Activated CD4-positive, alpha-beta T cell treated with anti-CD3 and anti-CD28 coated beads, Interleukin-10, Interleukin-2, amounts not matched to agents 100 ng/mL and 50 ng/mL, durations not matched to agents 16 hours and 8 hours (primary cell): Measurements from ENCODE around the gene KRTAP5-2.
"Not testable (repeated sequence)": the region's sequence is repeated elsewhere in the genome, so short reads cannot be mapped to it uniquely, and the experiment has no call there.

Experiments used
- DNase-seq: peaks from one replicate; pipeline ENCODE4 v3.0.0-alpha.2; 2020

The KRTAP5-2 gene

DNA sequence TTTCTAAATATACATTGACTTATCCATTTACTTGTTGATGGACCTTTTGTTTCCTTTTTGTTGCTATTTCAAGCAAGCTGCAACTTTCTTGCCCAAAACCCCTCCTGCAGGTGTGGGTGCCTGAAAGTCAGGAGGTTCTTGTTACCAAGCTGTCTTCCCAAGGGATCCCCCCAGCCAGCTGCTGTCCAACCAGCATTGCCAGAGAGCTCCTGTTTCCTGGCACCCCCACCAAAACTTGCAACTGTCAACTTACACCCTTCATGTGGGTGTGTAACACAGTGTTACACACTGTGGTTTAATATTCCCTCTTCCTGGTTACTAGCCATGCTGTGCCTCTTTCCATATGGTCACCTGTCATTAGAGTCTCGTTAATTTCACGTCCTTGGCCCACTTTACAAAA, 11.4 kb downstream of the KRTAP5-2 start:
- no peak for DNase-seq

GRCh38 chr11:1584661-1585370, 13.3 kb downstream of the KRTAP5-2 start, which contains the start of gene KRTAP5-1:
Gene KRTAP5-1, minus strand, starts transcription at chr11:1585283. Its CDS starts 34 bp downstream, at chr11:1585249.
- DNase-seq = not testable (repeated sequence)

DNA sequence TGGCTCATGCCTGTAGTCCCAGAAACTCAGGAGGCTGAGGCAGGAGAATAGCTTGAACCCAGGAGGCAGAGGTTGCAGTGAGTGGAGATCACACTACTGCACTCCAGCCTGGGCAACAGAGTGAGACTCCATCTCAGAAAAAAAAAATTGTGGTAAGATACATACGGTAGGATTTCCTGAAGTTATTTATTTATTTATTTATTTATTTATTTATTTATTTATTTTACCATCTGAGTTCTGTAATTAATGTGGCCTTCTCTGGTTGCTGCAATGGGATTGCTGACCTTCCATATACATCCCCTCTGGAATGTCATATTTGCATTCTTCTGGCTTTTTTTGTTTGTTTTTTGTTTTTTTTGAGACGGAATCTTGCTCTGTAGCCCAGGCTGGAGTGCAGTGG, 15.2 kb downstream of the KRTAP5-2 start:
- DNase-seq = not testable (repeated sequence)

DNA sequence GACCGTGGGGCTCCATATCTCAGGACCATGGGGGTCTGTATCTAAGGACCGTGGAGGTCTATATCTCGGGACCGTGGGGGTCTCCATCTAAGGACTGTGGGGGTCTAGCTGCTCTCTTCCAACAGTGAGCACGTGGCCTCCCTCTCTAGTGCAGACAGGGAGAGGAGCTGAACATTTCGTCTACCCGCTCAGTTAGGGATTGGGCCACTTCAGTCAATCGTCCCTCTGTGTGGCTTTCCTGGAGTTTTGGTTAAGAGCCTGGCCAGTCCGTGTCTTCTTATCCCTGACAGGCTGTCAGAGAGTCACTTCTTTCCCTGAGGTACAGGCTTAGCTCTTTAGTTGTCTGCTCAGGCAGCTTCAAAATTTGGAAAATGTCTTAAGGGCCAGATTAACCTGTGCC, 16.1 kb downstream of the KRTAP5-2 start:
- DNase-seq = no peak

DNA sequence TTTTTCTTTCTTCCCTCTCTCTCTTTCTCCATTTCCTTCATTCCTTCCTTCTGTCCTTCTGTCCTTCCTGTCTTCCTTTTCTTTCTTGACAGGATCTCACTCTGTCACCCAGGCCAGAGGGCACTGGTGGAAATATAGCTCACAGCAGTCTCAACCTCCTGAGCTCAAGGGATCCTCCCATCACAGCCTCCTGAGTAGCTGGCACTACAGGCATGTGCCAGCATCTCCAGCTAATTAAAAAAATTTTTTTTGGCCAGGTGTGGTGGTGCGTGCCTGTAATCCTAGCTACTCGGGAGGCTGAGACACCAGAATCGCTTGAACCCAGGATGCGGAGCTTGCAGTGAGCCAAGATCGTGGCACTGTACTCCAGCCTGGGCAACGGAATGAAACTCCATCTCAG, 21.3 kb downstream of the KRTAP5-2 start:
- DNase-seq = no peak

DNA sequence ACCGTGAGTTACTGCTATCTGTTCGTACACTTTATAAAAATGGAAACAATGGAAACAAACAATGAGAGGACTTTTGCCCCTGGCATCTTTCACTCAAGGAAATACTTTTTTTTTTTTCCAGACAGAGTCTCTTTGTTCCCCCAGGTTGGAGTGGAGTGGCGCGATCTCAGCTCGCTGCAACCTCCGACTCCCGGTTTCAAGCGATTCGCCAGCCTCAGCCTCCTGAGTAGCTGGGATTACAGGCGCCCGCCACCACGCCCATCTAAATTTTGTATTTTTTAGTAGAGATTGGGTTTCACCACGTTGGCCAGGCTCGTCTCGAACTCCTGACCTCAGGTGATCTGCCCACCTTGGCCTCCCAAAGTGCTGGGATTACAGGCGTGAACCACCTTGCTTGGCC, 22.3 kb downstream of the KRTAP5-2 start:
- not testable (repeated sequence) for DNase-seq

- no peak for DNase-seq
These were observed 23.2 kb downstream of the KRTAP5-2 start for GRCh38 chr11:1574933-1575242.

GRCh38 chr11:1574238-1574932, 23.7 kb downstream of the KRTAP5-2 start:
- DNase-seq = peak; percentile 56

DNA sequence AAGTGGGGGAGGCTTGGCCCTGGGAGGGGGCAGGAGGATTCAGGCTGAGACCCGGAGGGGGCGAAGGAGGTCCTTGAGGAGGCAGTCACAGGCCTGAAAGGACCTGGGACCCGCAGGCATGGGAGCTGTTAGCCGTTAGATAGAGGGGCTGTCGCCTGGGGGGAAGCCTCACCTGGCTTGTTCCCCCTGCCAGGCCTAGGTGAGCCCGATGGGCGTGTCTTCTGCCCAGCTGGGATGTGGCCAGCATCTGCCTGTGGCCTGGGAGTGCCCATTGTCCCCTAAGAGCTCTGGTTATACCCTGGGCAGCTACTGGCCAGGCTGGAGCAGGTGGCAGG, 24.2 kb downstream of the KRTAP5-2 start:
- no peak for DNase-seq

DNA sequence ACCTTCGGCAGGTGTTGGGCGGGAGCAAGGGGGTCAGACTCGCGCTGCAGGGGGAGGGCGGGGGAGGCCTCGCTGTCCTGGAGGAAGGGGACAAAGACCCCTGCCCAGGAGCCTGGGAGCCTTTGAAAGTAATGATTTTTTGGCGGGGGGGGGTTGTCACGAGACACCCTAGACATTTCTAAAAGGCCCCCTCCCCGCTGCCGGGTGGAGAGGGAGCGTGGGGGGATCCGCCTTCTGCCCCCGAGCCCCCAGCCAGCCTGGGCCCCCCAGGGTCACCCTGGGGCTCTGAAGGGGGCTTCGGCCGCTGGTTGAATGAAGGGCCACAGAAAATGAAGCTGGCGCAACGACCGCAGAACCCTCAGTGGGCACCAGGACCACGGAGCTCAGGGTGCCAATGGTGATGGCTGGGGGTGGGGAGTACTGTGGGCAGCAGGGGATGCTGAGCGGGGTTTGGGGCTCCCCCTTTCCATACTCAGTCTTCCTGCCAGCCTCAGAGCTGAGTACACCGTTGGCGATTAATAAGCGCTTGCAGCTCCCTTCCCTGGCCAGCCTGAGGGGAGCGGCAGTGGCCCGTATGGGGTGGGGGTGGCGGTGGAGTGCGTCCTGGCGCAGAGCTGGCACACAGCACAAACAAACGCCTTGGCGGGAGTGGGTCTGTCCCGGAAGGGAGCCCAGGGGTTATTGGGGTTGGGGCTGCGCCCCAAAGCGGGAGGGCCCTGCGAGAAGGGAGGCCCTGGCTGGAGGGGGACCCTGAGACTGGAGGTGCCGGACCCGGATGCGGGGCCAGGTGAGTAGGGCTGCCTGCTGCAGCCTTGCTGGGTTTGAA, 24.8 kb downstream of the KRTAP5-2 start:
- DNase-seq = no peak

DNA sequence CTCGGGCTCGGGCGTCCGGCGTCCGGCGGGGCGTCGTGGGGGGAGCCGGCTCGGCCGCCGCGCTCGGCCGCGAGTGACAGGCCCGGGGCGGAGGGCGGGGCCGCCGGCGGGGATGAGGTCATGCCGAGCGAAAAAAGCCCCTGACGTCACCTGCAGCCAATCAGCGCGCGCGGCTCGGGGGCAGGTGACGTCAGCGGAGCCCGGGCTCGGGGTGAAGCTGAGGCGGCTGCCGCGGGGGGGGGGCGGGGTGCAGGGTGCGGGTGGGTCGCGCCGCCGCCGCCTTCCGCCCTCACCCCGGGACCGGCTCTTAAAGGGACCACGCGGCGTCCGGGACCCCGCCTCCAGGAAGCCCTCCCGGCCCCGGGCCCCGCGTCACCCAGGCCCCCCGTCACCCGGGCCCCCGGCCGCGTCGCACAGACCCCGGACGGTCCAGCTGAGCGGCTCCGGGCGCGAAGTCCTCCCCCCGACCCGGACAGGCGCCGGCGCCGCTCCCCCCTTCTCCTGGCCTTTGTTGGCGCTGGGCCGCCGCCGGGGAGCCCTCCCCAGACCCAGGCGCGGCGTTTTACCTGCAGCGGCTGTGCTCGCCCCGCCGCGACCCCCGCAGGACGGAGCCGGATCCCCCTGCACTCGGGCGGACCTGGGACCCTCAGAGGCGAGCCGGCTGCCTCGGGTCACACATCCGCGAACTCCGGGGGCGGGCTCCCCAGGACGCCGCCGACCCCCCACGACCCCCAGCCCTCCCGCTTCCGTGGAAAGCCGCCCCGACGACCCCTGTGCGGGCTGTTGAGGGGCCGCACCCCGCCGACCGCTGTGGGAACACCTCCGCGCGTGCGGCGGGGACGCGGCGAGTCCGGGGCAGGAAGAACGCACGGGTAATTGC, 25.7 kb downstream of the KRTAP5-2 start, which contains the start of gene DUSP8:
DUSP8 (minus strand) TSS at position 75 of the 880 bp plus-strand sequence. CDS start 6,445 bp downstream, outside the sequence.
- DNase-seq = peak; percentile 89

GRCh38 chr11:1571760-1572196, 26.3 kb downstream of the KRTAP5-2 start:
- DNase-seq = no peak

- DNase-seq = no peak
These were observed 27.0 kb downstream of the KRTAP5-2 start for GRCh38 chr11:1570896-1571759.

DNA sequence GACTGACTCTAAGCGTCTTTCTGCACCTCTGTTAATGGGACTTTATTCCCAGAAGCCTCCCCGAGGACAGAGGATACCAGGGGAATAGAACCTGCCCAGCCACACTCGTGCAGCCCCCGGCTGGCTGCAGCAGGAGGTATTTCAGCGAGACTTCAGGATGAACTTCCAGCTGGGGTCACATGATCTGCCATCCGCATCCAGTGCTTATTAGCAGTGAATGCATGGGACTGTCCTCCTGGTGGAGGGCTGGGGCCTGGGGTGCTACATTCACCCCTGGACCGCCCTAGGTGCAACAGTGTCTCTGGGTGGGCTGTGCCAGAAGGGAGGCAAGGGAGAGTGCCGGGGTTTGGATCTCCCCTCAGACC, 27.6 kb downstream of the KRTAP5-2 start:
- no peak for DNase-seq

- DNase-seq = no peak
These were observed 28.1 kb downstream of the KRTAP5-2 start for GRCh38 chr11:1570001-1570453.

DNA sequence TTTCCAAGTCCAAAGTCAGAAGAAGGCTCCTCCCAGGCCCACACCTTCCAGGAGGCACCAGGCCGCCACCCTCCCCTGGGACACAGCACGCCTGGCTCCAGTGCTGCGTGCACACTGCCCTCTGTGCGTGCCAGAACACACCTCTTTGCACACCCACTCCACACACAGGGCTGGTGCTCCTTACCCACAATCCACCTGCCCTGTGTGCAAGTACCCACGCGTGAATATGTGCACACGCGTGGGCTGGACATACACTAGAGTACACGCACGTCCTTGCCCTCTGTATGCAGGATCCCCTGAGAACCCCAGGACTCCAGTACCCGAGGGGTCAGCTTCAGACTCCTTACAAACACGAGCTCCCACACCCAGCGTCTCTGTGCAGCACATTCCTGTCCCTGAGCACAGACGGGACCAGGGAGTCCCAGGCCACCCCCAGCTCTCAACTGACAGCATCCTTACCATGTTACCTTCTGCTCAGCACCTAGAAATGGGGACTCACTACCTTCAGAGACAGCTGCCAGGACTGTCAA, 28.8 kb downstream of the KRTAP5-2 start:
- no peak for DNase-seq

DNA sequence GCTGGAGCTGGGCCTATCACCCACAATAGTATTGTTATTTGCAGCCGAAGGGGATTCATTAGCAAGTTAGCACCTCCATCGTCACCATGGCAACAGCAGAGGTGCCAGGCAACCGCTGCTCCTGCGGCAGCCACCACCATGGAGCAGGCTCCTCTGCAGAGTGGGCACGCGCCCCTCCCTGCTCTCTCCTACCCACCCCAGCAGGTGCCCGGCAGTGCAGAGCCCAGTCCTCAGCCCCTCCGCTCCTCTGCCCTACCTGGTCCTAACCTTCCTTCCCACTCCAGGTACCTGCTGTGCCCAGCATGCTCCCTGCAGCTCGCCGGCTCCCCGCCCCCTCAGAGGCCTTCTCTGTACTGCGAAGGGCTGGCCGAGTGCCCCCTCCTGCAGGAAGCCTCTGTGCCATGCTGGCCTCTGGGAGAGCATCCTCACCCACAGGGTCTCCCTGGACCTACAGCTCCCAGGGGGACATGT, 29.6 kb downstream of the KRTAP5-2 start:
- no peak for DNase-seq

DNA sequence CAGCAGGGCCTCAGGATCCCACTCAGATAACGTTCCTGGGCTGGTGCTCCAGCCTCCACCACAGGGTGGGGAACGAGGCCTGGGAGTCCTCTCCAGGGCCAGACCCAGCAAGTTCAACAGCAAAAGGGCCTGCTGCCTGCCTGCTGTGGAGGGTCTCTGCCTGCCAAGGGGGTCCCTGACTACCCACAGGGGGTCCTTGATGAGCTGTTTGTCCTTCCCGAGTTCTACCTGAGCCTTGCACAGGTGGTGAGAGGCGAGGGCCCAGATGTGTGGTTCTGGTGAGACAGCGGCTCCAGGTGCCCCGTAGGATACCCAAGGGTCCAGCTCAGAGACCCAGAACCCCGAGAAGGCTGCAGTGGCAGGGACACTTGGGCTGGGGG, 30.4 kb downstream of the KRTAP5-2 start:
- no peak for DNase-seq

DNA sequence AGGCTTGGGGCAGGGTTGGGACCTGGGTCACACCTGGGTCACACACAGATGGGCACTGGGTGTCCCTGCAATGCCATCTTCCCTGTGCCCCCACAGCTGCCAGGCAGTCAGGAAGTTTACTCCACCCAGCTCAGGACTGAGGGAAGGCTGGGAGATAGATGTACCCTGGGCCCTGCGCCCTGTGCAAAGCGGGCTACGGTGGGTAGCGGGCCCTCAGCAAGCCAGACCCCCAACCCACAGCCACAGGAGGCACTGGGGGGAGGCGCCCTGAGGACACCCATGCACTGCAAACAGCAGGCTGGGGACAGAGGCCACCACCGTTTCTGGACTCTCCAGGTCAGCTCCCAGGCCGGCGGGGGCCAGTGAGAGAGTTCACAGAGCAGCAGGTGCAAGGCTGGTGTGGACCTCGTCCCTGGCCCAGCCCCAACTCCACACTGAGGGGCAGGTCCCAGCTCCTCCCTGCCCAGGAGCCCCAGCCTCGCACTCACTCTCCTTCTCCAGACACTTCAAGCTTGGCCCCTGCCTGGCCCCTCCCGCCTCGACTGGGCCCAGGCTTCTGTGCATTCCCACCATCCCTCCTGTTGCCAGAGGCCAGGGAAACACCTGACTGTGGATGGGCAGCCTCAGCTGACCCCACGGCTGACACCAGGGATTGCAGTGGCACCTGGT, 30.9 kb downstream of the KRTAP5-2 start:
- no peak for DNase-seq

DNA sequence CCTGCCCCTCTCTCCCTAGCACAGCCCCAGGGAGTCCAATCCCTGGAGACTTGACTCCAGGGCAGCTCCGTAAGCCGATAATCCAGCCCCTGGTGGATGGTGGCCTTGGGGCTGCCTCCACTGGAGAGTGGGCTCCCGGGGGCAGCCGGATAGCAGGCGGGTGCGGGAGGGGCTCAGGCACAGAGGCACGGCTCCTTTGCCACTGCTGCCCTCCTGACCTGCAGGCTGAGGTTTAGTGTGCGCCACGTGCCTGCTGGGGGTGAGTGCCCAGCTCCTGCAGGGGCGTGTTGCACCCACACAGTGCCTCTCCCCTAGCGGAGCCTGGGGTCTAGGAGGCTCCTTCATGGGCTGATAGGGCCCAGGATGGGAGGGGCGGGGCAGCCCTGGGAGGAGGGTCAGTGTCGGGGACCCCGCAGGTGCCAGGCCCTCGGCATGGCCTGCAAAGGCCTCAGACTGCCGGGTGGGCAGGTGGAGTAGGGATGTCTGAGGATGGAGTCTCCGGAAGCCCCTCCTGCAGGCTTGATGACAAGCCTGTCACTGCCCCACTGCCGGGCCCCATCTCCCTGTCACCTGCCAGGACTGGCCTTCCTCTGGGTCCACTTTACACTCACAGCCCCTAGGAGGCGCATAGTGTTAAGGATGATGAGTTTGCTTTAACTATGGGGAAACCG, 31.6 kb downstream of the KRTAP5-2 start:
- DNase-seq = no peak
